Vagina (tissue), 2 donors: ENCODE measurements around the gene VSIG8. TPM values are rescaled to one million over a fixed set of nuclear protein-coding genes. Genes with fewer than 3 reads are reported as not detected.

ENCODE experiments used
- DNase-seq, 2 donors: peaks; one replicate each; pipeline ENCODE4 v3.0.0-alpha.2; 2017; ENCODE audit errors: extremely low spot score in 2 of 2
- H3K27ac ChIP-seq: fragments of 200-600 bp; sonication (generic); one replicate; pipeline ENCODE4 v1.5.1; 2019
- H3K27me3 ChIP-seq: fragments of 200-600 bp; sonication (generic); one replicate; pipeline ENCODE4 v1.5.1; 2019
- H3K36me3 ChIP-seq, 2 donors: fragments of 200-600 bp; sonication (generic); one replicate each; pipeline ENCODE4 v1.5.1; 2017 to 2019
- H3K4me1 ChIP-seq: fragments of 200-600 bp; sonication (generic); one replicate; pipeline ENCODE4 v1.5.1; 2019
- H3K4me3 ChIP-seq, 2 donors: fragments of 200-600 bp; sonication (generic); 1 replicate in 1 of 2; 2 replicates in 1 of 2; pipeline ENCODE4 v1.5.1; 2016 to 2019
- H3K9me3 ChIP-seq: fragments of 200-600 bp; sonication (generic); one replicate; pipeline ENCODE4 v1.5.1; 2019
- CTCF ChIP-seq, 3 experiments: fragments of 450-650 bp in 2 of 3; fragments of 200-600 bp in 1 of 3; sonication (generic) in 1 of 3; IDR thresholded peaks; one replicate each; pipeline ENCODE4 v1.5.1; 2017 to 2019; ENCODE audit warnings: antibody characterized with exemption in 3 of 3, mild to moderate bottlenecking in 2 of 3, moderate library complexity in 2 of 3
- POLR2A ChIP-seq, 2 donors: fragments of 450-650 bp; IDR thresholded peaks; one replicate each; pipeline ENCODE4 v1.6.1; 2017; ENCODE audit warnings: antibody characterized with exemption in 2 of 2, mild to moderate bottlenecking in 2 of 2, moderate library complexity in 2 of 2
- POLR2AphosphoS5 ChIP-seq, 2 donors: sonication (generic); formaldehyde crosslinking; IDR thresholded peaks; one replicate each; pipeline ENCODE4 v1.9.0; 2017; ENCODE audit warnings: antibody characterized with exemption in 2 of 2, mild to moderate bottlenecking in 2 of 2, low read depth in 1 of 2; ENCODE audit not compliant: insufficient read depth in 1 of 2
- intact Hi-C: fragments of 100-400 bp; cut with DNase I; formaldehyde crosslinking; loops from one replicate; pipeline ENCODE4 v1.15.1; 2023
- total RNA-seq: library from RNA; depleted of rRNA; stranded (reverse); fragments of >200 nt; gene quantifications from one replicate; pipeline ENCODE4 v1.2.3, GENCODE V29; 2016

VSIG8 gene
- total RNA-seq, 1 donor from 2014 or later: not detected

DNA sequence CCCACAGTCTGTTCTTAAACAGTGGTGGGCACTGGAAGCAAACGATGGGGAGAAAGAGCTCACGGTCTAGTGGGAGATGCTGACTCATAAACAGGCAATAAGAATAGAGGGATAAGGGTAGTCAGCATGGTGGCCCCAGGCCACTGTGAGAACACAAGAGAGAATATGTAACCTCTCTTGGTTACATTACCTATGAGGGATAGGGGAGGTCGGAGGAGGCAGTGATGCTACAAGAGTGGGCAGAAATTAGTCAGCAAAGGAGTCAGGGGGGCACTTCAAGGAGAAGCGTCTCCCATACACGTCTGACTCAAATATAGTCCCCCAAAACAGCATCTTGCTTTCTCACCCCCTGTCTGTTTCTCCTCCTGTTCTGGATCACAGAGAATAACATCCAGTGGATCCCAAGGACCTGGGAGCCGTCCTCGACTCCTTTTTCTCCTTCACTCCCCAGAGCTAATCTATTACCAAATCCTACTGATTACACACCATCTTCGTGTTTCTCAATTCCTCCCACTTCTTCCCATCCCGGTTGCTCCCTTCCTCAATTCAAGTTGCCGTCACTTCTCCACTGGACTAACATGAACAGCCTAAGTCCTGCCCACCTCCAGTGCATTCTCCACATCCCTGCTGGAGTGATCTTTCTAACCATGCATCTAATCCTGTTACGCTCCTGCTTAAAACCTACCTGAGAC is 33.7 kb downstream of the VSIG8 start:
- no peak for DNase-seq
- Histone ChIP-seq H3K4me3 (no peak overlapping the region), H3K4me1 (no peaks in the 10 kb centered on the region), H3K27ac (no peak overlapping the region), H3K27me3 (no peaks in the 10 kb centered on the region), H3K36me3 (no peaks in the 10 kb centered on the region), H3K9me3 (no peaks in the 10 kb centered on the region)
- intact Hi-C loops: no loop called here
- TF ChIP-seq CTCF (IDR thresholded peaks at IDR 0.05) (no peak), POLR2AphosphoS5 (IDR thresholded peaks at IDR 0.05; ENCODE audit: insufficient read depth in 1 of 2, low read depth in 1 of 2) (no peak), POLR2A (IDR thresholded peaks at IDR 0.05) (no peak)

DNA sequence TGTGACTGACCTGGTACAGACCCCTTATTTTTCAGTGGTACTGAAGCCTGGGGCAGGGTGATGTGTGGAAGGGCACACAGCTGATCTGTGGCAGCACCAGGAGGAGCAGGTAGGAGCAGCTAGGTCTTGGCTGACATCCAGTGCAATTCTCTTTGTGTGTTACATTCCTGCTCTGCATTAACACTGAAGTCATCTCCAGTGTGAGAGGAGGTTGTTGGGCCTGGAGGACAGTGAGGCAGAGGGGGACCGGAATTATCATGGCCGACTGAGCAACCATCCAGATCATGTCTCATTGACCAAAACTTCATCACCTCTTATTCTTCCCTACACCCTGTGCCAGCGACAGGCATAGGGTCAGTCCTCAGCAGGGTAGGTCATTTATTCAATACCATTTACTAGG is 34.3 kb downstream of the VSIG8 start:
- no peak overlapping the region for H3K4me3 ChIP-seq
- H3K27ac ChIP-seq: no peak overlapping the region
- TF ChIP-seq CTCF (IDR thresholded peaks at IDR 0.05): no peak
- TF ChIP-seq POLR2A (IDR thresholded peaks at IDR 0.05): no peak
- no peak for TF ChIP-seq POLR2AphosphoS5 (IDR thresholded peaks at IDR 0.05; ENCODE audit: insufficient read depth in 1 of 2, low read depth in 1 of 2)
- H3K4me1 ChIP-seq: peaks cover 4% of the 10 kb centered on the region
- no peaks in the 10 kb centered on the region for H3K27me3 ChIP-seq
- intact Hi-C loops: no loop called here
- no peak for DNase-seq
- no peaks in the 10 kb centered on the region for H3K9me3 ChIP-seq
- H3K36me3 ChIP-seq: no peaks in the 10 kb centered on the region

DNA sequence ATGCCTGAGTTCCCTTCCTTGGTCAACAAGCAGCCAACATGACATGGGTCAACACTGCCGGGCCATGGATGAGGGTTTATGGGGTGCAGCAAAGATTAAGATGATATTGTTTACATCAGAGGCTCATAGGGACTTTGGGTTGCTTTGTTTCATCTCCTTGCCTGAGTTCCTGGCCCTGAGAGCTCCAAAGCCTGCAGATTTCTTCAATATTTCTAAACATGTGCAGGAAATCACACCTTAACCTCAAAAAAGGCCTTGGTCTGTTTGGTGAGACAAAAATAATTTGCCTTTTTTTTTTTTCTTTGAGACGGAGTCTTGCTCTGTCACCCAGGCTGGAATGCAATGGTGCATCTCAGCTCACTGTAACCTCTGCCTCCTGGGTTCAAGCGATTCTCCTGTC is 34.9 kb downstream of the VSIG8 start:
- intact Hi-C loops: no loop called here
- Histone ChIP-seq H3K4me1 (peaks cover 7% of the 10 kb centered on the region), H3K27me3 (no peaks in the 10 kb centered on the region), H3K9me3 (no peaks in the 10 kb centered on the region), H3K36me3 (no peaks in the 10 kb centered on the region), H3K4me3 (no peak overlapping the region), H3K27ac (no peak overlapping the region)
- TF ChIP-seq POLR2AphosphoS5 (IDR thresholded peaks at IDR 0.05; ENCODE audit: insufficient read depth in 1 of 2, low read depth in 1 of 2) (no peak), CTCF (IDR thresholded peaks at IDR 0.05) (no peak), POLR2A (IDR thresholded peaks at IDR 0.05) (no peak)
- DNase-seq: no peak

DNA sequence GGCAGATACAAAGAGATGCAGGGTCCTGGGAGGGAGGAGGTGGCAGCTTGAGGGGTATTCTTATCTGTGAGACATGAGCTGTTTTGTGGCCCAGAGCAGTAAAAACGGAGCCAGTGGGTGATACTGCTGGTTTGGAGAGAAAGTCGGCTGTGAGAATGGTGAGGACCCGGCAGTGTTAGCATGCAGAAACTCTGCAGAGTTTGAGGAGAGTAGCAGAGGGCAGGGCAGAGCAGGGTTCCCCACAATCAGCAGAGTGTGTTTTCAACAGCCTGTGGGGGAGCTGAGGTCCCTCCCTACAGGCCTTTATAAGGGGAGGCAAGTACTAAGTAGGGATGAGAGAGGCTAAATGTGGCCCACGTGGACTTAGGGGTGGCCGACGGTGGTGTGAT is 35.4 kb downstream of the VSIG8 start:
- H3K9me3 ChIP-seq: no peaks in the 10 kb centered on the region
- peaks cover 7% of the 10 kb centered on the region for H3K4me1 ChIP-seq
- no peak overlapping the region for H3K4me3 ChIP-seq
- no peaks in the 10 kb centered on the region for H3K27me3 ChIP-seq
- TF ChIP-seq POLR2AphosphoS5 (IDR thresholded peaks at IDR 0.05; ENCODE audit: insufficient read depth in 1 of 2, low read depth in 1 of 2) (no peak), CTCF (IDR thresholded peaks at IDR 0.05) (no peak), POLR2A (IDR thresholded peaks at IDR 0.05) (no peak)
- H3K36me3 ChIP-seq: no peaks in the 10 kb centered on the region
- DNase-seq: no peak
- H3K27ac ChIP-seq: no peak overlapping the region
- intact Hi-C loops: no loop called here

DNA sequence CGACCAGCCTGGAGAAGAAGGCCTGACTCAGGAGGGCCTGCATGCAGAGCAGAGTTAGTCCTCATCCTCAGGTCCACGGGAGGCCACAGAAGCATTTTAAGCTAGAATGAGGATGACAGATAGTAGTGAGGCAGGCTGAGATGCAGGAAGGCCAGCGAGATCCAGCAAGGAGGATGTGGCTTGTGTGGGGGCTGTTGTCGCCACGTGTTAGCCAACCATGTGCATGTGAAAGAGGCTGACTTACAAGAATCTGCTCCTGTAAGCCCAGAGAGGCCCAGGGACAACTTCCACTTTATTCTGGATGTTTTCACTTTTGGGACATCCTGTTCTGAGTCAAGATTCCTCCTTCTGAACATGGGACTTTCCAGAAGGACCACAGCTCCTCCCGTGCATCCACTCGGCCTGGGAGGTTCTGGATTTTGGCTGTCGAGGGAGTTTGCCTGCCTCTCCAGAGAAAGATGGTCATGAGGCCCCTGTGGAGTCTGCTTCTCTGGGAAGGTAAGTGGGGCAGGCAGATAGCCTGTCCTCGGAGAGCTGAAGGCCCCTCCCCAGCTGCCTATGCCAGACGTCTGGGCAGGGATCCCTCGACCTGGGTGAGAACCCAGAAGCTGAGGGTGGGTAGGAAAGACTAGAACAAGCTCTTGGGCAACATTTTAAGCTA is 35.9 kb downstream of the VSIG8 start, which contains the start of gene SLAMF8:
TSS of gene SLAMF8 (plus strand) at position 433 of the 661 bp plus-strand sequence. CDS start at position 459, 26 bp downstream.
- no peak for DNase-seq
- no peak within 1 kb of the TSS for H3K4me3 ChIP-seq
- H3K4me1 ChIP-seq: peaks cover 7% of the 10 kb centered on the region
- H3K9me3 ChIP-seq: no peaks in the 10 kb centered on the region
- H3K27ac ChIP-seq: no peak within 1 kb of the TSS
- H3K27me3 ChIP-seq: no peaks in the 10 kb centered on the region
- no peaks in the 10 kb centered on the region for H3K36me3 ChIP-seq
- TF ChIP-seq CTCF (IDR thresholded peaks at IDR 0.05) (no peak), POLR2A (IDR thresholded peaks at IDR 0.05) (no peak), POLR2AphosphoS5 (IDR thresholded peaks at IDR 0.05; ENCODE audit: insufficient read depth in 1 of 2, low read depth in 1 of 2) (no peak)
- intact Hi-C loops: no loop called here
